Measurements from ENCODE around the gene KCNMA1. TPM values are rescaled to one million over a fixed set of nuclear protein-coding genes. Genes with fewer than 3 reads are reported as not detected.

KCNMA1 gene
- total RNA-seq, 1 donor from 2014 or later = 41.3 TPM

- intact Hi-C loops (cut with DNase I) = no loop called here
- H3K4me1 ChIP-seq = no peaks in the 10 kb centered on the region
- H3K4me3 ChIP-seq = no peak overlapping the region
- TF ChIP-seq CTCF (IDR thresholded peaks at IDR 0.05) = no peak
- H3K9me3 ChIP-seq = no peaks in the 10 kb centered on the region
- DNase-seq (no peak), ATAC-seq (no peak)
- H3K27ac ChIP-seq = no peak overlapping the region
- H3K36me3 ChIP-seq = no peaks in the 10 kb centered on the region
- H3K27me3 ChIP-seq (ENCODE audit: low read depth) = no peaks in the 10 kb centered on the region
These were observed 756.7 kb downstream of the KCNMA1 start for GRCh38 chr10:76880931-76881330.

- Histone ChIP-seq H3K27me3 (ENCODE audit: low read depth) (no peaks in the 10 kb centered on the region), H3K4me1 (no peaks in the 10 kb centered on the region), H3K4me3 (no peak overlapping the region), H3K36me3 (no peaks in the 10 kb centered on the region), H3K27ac (no peak overlapping the region), H3K9me3 (no peaks in the 10 kb centered on the region)
- intact Hi-C loops (cut with DNase I) = no loop called here
- no peak for ATAC-seq
- no peak for TF ChIP-seq CTCF (IDR thresholded peaks at IDR 0.05)
- DNase-seq = no peak
These were observed 758.3 kb downstream of the KCNMA1 start for GRCh38 chr10:76879116-76879913.

- Histone ChIP-seq H3K4me3 (no peak overlapping the region), H3K27me3 (ENCODE audit: low read depth) (no peaks in the 10 kb centered on the region), H3K9me3 (no peaks in the 10 kb centered on the region), H3K36me3 (no peaks in the 10 kb centered on the region), H3K4me1 (no peaks in the 10 kb centered on the region), H3K27ac (no peak overlapping the region)
- DNase-seq (no peak), ATAC-seq (no peak)
- intact Hi-C loops (cut with DNase I) = no loop called here
- no peak for TF ChIP-seq CTCF (IDR thresholded peaks at IDR 0.05)
These were observed 759.1 kb downstream of the KCNMA1 start for GRCh38 chr10:76878514-76878913.

GRCh38 chr10:76874896-76875295 is 762.7 kb downstream of the KCNMA1 start:
- intact Hi-C loops (cut with DNase I) = no loop called here
- Histone ChIP-seq H3K36me3 (no peaks in the 10 kb centered on the region), H3K4me3 (no peak overlapping the region), H3K27ac (no peak overlapping the region), H3K9me3 (no peaks in the 10 kb centered on the region), H3K4me1 (no peaks in the 10 kb centered on the region), H3K27me3 (ENCODE audit: low read depth) (no peaks in the 10 kb centered on the region)
- TF ChIP-seq CTCF (IDR thresholded peaks at IDR 0.05) = no peak
- DNase-seq (no peak), ATAC-seq (no peak)

GRCh38 chr10:76874176-76874575 is 763.4 kb downstream of the KCNMA1 start:
- TF ChIP-seq CTCF (IDR thresholded peaks at IDR 0.05) = no peak
- intact Hi-C loops (cut with DNase I) = no loop called here
- Histone ChIP-seq H3K9me3 (no peaks in the 10 kb centered on the region), H3K27me3 (ENCODE audit: low read depth) (no peaks in the 10 kb centered on the region), H3K36me3 (no peaks in the 10 kb centered on the region), H3K27ac (no peak overlapping the region), H3K4me3 (no peak overlapping the region), H3K4me1 (no peaks in the 10 kb centered on the region)
- ATAC-seq = no peak
- no peak for DNase-seq
